Activated CD8-positive, alpha-beta memory T cell treated with anti-CD3 and anti-CD28 coated beads for 36 hours (primary cell): ENCODE measurements around the gene FAM43A. TPM values are rescaled to one million over a fixed set of nuclear protein-coding genes. Genes with fewer than 3 reads are reported as not detected.

Source experiments
- CTCF ChIA-PET: fragments of 350-600 bp; sonication (Branson Sonifier 250); formaldehyde crosslinking; loops from one replicate; lab custom pipeline; 2021; ENCODE audit warnings: antibody characterized with exemption; lab: Charles Lee
- POLR2A ChIA-PET: fragments of 350-600 bp; sonication (Branson Sonifier 250); formaldehyde crosslinking; loops from one replicate; lab custom pipeline; 2021; ENCODE audit warnings: antibody characterized with exemption; lab: Charles Lee
- total RNA-seq, 2 experiments: library from RNA; stranded (reverse); gene quantifications; one replicate each; pipeline ENCODE4 v1.2.3, GENCODE V29; 2021

Gene FAM43A, protein sequence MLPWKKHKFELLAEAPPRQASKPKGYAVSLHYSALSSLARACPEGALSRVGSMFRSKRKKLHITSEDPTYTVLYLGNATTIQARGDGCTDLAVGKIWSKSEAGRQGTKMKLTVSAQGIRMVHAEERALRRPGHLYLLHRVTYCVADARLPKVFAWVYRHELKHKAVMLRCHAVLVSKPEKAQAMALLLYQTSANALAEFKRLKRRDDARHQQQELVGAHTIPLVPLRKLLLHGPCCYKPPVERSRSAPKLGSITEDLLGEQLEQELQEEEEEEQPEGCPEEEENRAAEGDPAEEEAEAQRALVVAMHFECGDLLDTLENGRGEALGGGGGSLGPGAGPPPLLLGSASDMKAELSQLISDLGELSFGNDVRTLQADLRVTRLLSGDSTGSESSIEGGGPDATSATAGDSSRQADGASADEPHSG
- 10 to 100 TPM; 12.5 to 12.9 TPM for total RNA-seq

DNA sequence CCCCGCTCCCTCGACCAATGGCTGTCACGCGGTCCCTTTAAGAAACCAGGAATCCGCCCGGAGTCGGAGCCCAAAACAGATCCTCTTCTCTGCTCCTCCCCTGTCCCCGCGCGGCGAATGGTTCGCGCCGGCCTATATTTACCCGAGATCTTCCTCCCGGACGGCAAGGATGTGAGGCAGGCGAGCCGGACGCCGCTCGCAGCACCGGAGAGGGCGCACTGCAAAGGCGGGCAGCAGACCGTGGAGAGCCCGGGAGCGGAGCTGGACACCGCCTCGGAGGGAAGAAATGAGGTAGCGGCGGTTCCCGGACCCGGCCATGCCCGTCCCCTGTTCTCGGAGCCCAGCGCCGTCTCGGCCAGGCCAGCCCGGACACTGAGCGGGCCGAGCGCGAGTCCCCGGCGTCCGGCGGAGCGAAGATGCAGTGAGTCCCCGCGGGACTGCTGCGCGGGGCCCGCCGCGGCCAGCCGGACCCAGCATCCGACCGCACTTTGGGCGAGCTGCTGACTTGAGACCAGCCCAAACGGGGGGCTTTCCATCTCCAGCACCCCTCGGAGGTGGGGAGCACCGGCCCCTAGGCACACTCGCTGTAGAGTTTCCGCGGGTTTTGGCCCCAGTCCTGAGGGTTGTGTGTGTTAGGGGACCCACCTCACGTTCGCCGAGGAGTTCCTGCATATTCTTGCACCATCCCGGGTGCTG is at the start of gene FAM43A:
Gene FAM43A, plus strand, starts transcription at position 166 of the 696 bp plus-strand sequence. CDS start 944 bp downstream, outside the sequence.
- POLR2A ChIA-PET: interaction anchor here (0.6 to 3.0 kb wide), 3 partner anchors 11 to 83 kb away, joined by 3 to 18 read pairs (median 16); partner anchors contain the start of gene LSG1
- CTCF ChIA-PET: interaction anchor here (0.6 to 5.6 kb wide), 8 partner anchors 10 to 860 kb away, joined by 3 to 48 read pairs (median 6); partner anchors contain the start of genes LSG1 and XXYLT1

DNA sequence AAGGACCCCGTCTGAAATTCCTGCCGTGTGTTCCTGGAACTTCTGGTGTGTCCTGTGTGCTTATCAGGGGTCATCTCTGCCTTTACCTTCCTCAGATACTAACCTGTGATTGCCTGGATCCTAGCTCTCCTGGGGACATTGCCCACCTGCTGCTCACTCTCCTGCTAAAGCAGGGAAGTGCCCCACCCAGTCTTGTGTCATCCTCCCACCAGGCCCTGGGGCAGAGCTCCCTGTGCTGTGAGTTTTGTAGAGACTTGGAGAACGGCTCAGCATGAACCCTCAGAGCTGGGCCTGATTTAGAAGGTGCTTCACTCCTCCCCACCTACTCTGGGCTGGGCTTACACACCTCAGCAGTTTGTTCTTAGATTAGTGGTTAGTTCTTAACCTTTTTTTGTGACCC is 48.6 kb upstream of the FAM43A start:
- POLR2A ChIA-PET: no interaction called here

DNA sequence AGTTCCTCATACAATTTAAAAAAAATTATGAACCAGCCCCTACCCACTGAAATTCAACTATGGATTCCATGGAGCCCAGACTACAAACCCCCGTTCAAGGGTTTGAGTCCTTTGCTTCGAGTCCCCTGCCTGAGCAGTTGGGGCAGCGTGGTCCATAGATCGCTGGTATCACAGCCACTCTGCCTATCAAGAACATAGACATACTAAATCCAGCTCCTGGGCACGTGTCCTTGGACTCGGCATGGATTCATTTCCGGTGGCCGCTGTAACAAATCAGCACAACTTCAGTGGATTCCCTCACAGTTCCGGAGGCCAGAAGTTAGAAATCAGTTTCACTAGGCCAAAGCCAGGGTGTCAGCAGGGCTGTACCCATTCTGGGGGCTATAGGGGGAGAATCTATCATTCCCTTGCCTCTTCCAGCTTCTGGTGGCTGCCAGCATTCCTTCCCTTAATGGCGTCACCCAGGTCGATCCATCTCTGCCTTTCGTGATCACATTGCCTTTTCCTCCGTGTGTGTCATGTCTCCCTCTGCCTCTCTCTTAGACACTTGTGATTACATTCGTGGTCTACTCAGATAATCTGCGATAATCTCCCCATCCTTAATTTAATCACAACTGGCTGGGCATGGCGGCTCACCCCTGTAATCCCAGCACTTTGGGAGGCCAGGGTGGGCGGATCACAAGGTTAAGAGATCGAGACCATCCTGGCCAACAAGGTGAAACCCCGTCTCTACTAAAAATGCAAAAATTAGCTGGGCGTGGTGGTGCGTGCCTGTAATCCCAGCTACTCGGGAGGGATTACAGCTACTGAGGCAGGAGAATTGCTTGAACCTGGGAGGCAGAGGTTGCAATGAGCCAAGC is 47.9 kb upstream of the FAM43A start:
- ChIA-PET POLR2A (no interaction called here), CTCF (interaction anchor here (0.6 to 0.7 kb wide), 3 partner anchors 70 to 674 kb away, joined by 3 to 4 read pairs (median 3); no protein-coding TSS in a partner anchor)

More for the DNA sequence above, 48.6 kb upstream of the FAM43A start:
- CTCF ChIA-PET: no interaction called here

DNA sequence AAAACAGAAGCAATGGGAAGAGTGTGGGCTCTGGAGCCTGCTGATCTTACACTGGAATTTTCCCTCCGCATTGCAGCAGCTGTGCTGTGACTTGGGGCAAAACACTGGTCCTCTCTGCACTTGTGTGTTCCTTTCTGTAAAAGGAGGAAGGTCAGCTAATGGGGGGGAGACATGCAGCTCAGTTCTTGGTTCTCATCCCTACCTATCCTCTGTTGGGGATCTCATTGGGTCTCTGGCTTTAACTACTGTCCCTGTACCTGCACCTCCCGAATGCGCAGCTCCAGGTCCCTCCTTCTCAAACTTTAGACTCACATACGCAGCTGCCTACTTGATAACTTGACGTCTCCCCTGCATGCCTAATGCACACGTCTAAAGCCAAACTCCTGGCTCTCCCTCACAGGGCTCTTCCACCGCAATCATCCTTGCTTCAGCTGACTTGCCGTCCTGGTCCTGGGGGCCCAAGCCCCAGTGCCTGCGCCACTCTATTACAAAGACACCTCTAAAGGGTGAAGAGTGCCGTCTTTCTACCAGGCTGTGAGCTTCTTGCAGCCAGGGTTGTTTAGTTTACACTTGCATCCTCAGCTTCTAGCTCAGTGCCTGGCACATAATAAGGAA is 46.6 kb upstream of the FAM43A start:
- CTCF ChIA-PET: interaction anchor here (0.5 to 0.7 kb wide), 2 partner anchors 487 to 675 kb away, joined by 3 to 4 read pairs; no protein-coding TSS in a partner anchor
- POLR2A ChIA-PET: no interaction called here

DNA sequence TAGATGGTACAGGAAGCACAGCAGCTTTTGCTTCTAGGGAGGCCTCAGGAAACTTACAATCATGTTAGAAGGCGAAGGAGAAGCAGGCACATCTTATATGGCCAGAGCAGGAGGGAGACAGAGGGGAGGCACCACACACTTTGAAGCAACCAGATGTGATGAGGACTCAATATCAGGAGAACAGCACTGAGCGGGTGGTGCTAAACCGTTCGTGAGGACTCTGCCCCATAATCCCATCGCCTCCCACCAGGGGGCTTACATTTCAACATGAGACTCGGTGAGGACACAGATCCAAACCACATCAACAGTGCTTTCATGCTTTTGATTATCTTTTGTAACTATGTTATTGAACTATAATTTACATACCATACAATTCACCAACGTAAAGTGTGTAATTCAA is 44.9 kb upstream of the FAM43A start:
- ChIA-PET POLR2A (no interaction called here), CTCF (no interaction called here)

DNA sequence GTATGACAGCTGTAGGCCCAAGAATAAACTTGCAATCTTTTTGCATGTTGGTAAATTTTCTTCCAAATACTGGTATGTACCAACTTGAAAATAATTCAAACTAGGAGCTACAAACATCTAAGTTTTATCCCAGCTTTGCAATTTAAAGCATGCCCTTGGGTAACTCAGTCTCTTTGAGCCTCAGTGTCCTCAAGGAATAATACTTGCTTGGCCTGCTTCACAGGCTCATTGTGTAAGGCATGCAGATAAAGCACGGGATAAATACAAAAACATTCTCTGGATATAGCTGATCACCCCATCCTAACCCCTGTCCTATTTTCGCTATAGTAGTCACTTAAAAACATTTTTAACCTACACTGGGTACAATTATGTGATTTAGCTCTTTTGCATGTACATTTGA is 42.9 kb upstream of the FAM43A start:
- ChIA-PET POLR2A (no interaction called here), CTCF (interaction anchor here (0.6 kb wide), 1 partner anchor 23 kb away, joined by 3 read pairs; no protein-coding TSS in a partner anchor)

DNA sequence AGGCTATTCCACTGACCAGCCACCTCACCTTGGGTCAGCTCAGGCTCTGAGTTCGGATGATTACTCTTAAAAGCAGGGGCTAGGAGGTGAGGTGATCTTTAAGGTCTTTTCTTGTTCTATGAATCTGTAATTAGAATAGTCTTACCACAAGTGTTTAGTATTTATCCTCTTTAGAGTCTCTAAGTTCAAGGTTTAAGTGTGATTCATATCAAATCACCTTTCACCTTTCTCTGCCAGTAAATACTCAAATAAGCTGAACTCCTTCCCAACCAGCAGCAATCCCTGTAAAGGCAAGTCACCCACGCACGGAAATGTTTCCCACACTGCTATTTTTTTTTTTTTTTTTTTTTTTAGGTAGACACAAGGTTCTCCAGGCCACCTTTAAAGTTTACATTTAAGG is 37.9 kb upstream of the FAM43A start:
- CTCF ChIA-PET: interaction anchor here (0.7 kb wide), 1 partner anchor 282 kb away, joined by 3 read pairs; no protein-coding TSS in a partner anchor
- POLR2A ChIA-PET: no interaction called here

DNA sequence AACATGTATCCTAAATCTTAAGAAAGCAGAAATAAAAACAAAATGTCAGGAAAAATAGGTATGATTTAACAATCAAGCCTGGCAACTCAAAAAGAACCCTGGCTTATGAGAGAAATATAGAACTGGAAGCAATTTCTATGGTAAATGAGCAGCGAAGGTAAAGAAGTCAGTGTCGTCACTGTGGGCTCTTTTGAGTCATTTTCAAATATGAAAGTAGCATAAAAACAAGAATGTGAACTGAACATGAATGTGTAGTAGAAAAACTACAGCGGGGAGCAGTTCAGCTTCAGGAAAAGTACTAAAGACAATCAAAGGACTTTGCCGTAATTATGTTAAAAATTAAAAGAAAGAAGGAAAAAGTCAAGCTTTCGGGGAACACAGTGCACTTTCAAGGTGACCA is 31.2 kb upstream of the FAM43A start:
- CTCF ChIA-PET: no interaction called here
- POLR2A ChIA-PET: no interaction called here

DNA sequence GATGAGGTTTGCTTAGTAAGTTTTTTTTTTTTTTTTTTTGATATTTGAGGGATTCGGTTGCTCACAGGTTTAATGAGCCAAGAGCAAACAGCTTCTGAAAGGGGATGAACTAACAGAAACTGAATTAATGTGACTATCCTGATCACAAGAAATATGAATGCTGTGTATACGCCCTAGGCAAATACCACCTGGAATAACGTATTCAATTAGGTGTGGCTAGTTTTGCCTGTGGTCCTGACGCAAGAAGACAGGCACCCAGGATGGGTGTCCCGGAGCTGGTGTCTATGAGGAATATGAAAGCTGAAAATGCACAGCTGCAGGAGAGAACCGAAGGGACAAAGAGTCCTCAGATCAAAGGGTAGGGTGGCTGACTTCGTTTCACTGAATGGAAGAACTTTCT is 28.2 kb upstream of the FAM43A start:
- POLR2A ChIA-PET: no interaction called here
- CTCF ChIA-PET: no interaction called here

DNA sequence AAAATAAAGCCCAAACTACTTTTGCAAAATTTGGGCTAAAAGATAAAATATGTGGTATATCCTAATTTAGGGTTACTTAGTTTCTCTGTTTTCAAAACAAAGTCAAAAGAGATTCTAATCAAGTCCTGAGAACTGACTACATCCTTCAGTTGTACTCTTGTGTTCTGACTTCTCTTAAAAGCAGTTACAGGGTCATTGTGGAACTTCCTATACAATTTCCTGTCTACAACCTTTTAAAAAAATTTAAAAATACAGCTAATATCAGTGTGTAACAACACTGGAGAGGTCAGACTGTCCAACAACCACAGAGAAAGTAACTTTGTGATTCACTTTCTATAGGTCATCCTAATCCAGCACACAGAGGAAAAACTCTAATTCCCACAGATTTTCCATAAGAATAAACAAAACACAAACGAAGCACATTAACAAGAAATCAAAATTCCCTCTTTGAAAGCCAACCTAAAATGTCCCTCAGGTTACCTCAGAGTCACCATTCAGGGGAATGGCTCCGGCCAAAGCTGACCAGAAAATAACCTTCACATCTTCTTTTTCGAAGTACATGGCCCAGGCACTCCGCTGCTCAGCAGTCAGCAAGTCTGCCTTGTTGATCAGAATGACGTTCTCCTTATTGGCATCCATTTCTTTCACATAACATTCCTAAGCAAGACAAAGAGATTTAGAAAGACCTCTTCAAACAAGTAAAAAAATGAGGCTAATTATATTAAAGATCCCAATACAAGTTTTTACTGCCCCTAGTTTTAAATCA is 27.0 kb upstream of the FAM43A start:
- CTCF ChIA-PET: interaction anchor here (0.9 kb wide), 1 partner anchor 24 kb away, joined by 3 read pairs; no protein-coding TSS in a partner anchor
- POLR2A ChIA-PET: no interaction called here

DNA sequence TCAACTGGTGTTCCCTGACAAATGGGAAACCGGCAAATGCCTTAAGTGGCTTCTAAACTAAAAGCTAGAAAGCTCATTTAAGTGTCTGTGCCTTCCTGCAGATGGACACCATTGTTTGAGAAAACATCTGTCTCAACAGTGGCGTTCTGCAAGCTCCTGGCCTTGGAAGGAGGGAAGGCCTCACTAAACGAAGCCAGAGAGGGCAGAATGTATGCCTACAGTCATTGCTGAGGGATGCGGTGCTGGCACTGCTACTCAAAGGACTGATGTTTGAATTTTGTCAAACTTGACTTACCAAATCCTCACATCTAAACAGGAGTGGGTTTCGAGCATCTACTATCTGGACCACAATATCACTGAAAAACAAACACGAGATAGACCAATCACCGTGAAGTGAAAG is 25.9 kb upstream of the FAM43A start:
- POLR2A ChIA-PET: interaction anchor here (0.6 kb wide), 1 partner anchor 1145 kb away, joined by 3 read pairs; no protein-coding TSS in a partner anchor
- CTCF ChIA-PET: interaction anchor here (0.7 kb wide), 1 partner anchor 34 kb away, joined by 3 read pairs; no protein-coding TSS in a partner anchor

DNA sequence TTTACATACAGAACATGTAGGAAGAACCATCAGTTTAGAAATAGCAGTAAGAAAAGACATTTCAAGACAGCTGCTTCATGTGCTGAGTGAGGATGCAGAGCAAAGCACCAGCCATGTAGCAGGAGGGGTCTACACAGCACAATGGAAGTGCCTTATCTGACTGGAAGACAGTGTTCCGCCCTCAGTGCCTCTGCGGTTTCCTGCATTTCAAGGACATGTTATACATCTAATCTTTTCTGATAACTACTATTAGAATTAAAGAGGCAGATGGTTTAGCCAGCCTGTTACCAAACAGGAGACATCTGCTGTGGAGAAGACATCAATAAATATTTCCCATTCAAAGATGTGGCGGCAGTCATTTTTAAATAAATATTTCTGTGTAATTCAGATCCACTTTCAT is 24.3 kb upstream of the FAM43A start:
- POLR2A ChIA-PET: no interaction called here
- CTCF ChIA-PET: interaction anchor here (3.1 kb wide), 1 partner anchor 10 kb away, joined by 16 read pairs; the partner anchor contains the start of gene LSG1

DNA sequence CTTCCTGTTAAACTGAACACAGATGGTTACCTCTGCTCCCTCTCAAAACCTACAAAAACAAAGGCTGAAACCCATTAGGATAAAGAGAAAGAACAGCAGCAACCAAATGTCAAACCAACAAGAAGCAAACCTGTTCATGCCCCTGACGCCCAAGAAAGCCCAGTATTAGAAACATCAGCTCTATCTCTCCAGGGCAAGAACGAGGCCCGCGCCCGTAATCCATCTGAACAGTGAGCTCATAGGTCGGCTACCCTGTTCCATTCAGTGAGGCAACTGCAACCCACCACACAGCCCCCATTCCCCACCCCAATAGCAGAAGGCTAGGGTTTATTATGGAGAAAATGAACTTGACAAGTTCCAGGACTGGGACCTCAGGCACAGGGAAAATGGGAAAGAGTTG is 23.7 kb upstream of the FAM43A start:
- ChIA-PET CTCF (interaction anchor here (3.1 kb wide), 1 partner anchor 10 kb away, joined by 16 read pairs; the partner anchor contains the start of gene LSG1), POLR2A (no interaction called here)

DNA sequence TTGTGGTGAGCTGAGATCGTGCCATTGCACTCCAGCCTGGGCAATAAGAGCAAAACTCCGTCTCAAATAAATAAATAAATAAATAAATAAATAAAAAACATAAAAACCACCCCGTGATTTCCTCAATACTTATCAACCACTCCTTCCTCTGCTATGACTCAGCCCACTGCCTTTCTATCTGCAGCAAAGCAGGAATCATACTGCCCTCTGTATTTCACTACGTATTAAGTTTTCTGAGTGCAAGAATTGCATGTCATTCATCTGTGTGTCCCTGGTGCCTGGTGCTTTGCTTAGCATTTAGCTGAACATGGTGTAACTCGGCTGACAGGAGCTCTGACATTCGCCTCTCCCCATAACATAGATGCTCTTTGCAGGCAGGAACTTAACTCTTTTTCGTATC is 20.8 kb upstream of the FAM43A start:
- CTCF ChIA-PET: no interaction called here
- POLR2A ChIA-PET: interaction anchor here (0.7 kb wide), 1 partner anchor 605 kb away, joined by 3 read pairs; no protein-coding TSS in a partner anchor

DNA sequence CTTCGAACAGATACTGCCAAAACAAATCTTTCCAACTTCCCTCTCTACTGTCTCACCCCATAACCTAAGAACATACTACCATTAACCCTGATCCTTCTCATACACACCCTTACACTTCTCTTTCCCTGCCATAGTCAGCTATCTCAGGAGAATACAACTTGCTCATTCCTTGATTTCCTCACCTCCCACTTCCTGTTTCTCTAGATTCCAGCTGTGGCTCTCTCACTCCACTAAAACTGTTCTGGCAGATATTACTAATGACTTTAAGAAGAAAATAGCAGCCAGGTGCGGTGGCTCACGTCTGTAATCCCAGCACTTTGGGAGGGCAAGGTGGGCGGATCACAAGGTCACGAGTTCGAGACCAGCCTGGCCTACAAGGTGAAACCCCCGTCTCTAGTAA is 18.3 kb upstream of the FAM43A start:
- ChIA-PET POLR2A (no interaction called here), CTCF (no interaction called here)

DNA sequence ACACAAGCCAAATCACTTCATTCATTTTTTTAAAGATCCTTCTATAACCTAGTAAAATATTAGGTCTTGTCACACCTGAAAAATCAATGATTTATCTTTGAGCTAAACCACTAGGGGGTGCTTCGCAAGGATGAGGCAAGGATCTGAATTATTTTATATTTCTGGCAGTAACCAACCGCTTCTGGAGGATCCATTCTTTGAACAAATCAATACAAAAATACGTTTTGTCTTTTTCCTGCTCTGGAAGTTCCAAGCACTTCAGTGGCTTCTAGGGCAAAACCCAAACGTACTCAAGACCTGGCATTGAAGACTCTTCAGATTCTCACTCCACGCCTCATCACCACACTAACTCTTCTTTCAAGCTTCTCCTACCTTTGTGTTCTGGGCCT is 14.2 kb upstream of the FAM43A start:
- CTCF ChIA-PET: interaction anchor here (0.9 to 5.7 kb wide), 9 partner anchors 10 to 600 kb away, joined by 4 to 48 read pairs (median 6); partner anchors contain the start of genes FAM43A and XXYLT1

More for the DNA sequence above, 14.2 kb upstream of the FAM43A start:
- POLR2A ChIA-PET: interaction anchor here (1.1 to 1.4 kb wide), 2 partner anchors 12 to 38 kb away, joined by 3 to 4 read pairs; partner anchors contain the start of gene TMEM44
